ENCODE results near the gene RPTOR. TPM values are rescaled to one million over a fixed set of nuclear protein-coding genes. Genes with fewer than 3 reads are reported as not detected.

Gene RPTOR
- total RNA-seq, 1 experiment from 2014 or later: 25.1 TPM

DNA sequence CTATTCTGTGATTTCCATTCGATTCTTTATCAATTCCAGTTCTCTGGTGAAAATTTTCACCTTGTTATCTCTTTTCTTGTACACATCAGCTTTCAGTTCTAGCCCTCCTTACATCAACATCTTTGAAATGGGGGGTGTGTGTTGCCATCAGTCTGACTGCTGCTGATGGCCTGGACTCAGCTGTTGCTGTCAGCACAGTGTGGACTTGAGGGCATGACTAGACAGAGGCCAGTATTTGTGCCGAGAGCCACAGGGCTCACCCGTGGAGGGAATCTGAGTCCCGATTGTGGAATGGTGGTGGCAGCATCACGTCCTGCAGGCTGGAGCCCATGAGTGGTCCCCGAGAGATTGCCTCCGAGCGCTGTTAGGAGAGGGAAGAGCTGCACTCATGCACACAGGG, 114.2 kb downstream of the RPTOR start:
- no peaks in the 10 kb centered on the region for H3K27me3 ChIP-seq (ENCODE audit: insufficient read depth, low read length)
- Mint-ChIP-seq H3K4me1 (peaks cover 37 to 39% of the 10 kb centered on the region in 2 experiments), H3K27me3 (ENCODE audit: low read depth) (no peaks in the 10 kb centered on the region; the same call in 1 of the 2 replicates)

More for the DNA sequence above, 114.2 kb downstream of the RPTOR start:
- H4K91ac ChIP-seq (ENCODE audit: insufficient read length, low read depth, low read length): no peak overlapping the region
- H3K27ac ChIP-seq (ENCODE audit: insufficient read length, low read depth, low read length): no peak overlapping the region
- Mint-ChIP-seq H3K36me3 (ENCODE audit: insufficient read depth in 1 of 3, low read depth in 3 of 3) (peaks cover 0 to 1% (median 0%) of the 10 kb centered on the region in 3 experiments; a peak in 1 of 7 replicates), H3K9me3 (no peaks in the 10 kb centered on the region), H3K4me3 (no peak overlapping the region), H3K27ac (no peak overlapping the region)
- no peak overlapping the region for H3K14ac ChIP-seq (ENCODE audit: insufficient read depth, low read length)
- H4K20me1 ChIP-seq (ENCODE audit: control insufficient read depth, insufficient read depth, insufficient read length): no peaks in the 10 kb centered on the region
- H2BK15ac ChIP-seq (ENCODE audit: low read depth, low read length): no peak overlapping the region
- peaks cover 4% of the 10 kb centered on the region for H3K79me1 ChIP-seq (ENCODE audit: insufficient read depth, low read depth, low read length, poor library complexity, severe bottlenecking)
- no peak overlapping the region for H3K18ac ChIP-seq (ENCODE audit: insufficient read length, low read depth, low read length)
- H3T11ph ChIP-seq (ENCODE audit: low read length): no peak overlapping the region
- no peak overlapping the region for H2AK5ac ChIP-seq (ENCODE audit: insufficient read length, low read length)
- peaks cover 2% of the 10 kb centered on the region; the same call in 1 of the 2 replicates for H3K79me2 ChIP-seq (ENCODE audit: insufficient read depth, low read length)
- no peak for DNase-seq
- no peak overlapping the region for H2BK120ac ChIP-seq (ENCODE audit: low read depth, low read length, poor library complexity, severe bottlenecking)
- H4K8ac ChIP-seq (replicated peaks; ENCODE audit: insufficient read length, low read depth, low read length): no peak overlapping the region
- H4K5ac ChIP-seq (ENCODE audit: insufficient read length, low read depth, low read length): no peak overlapping the region
- no peak overlapping the region for H3K56ac ChIP-seq (ENCODE audit: insufficient read length, low read depth, low read length)
- no peak for TF ChIP-seq CTCF (conservative IDR thresholded peaks at IDR 0.05)
- peaks cover 2% of the 10 kb centered on the region; the same call in 1 of the 2 replicates for H3K4me1 ChIP-seq (ENCODE audit: insufficient read depth, low read length)
- H3K4me2 ChIP-seq (ENCODE audit: insufficient read depth, insufficient read length, low read length): no peak overlapping the region
- H2BK5ac ChIP-seq (ENCODE audit: insufficient read length, low read length): no peak overlapping the region
- no peaks in the 10 kb centered on the region for H3K23me2 ChIP-seq (ENCODE audit: insufficient read length, low read depth, low read length, poor library complexity, severe bottlenecking)
- no peaks in the 10 kb centered on the region for H3K9me3 ChIP-seq (ENCODE audit: control insufficient read depth, low read depth, low read length)
- H2AFZ ChIP-seq (ENCODE audit: low read length): no peak overlapping the region
- H2BK12ac ChIP-seq (ENCODE audit: insufficient read length, low read depth, low read length): no peak overlapping the region
- H2BK20ac ChIP-seq (ENCODE audit: low read depth, low read length, poor library complexity, severe bottlenecking): no peak overlapping the region
- no CpG with 5 or more reads among the region's 8 CpGs for WGBS (ENCODE audit: extremely low coverage, insufficient read length, low lambda C conversion rate)
- H3K4ac ChIP-seq (ENCODE audit: low read depth, low read length): no peak overlapping the region
- H3K9ac ChIP-seq (ENCODE audit: extremely low read depth, insufficient read length, low read length): no peak overlapping the region
- no peak overlapping the region for H3K23ac ChIP-seq (ENCODE audit: insufficient read length, low read depth, low read length)

Measured in H9 (cell line).